Activated CD4-positive, CD25-positive, alpha-beta regulatory T cell (primary cell): ENCODE data around the gene LDLRAD4.
"Not testable (repeated sequence)": the region's sequence is repeated elsewhere in the genome, so short reads cannot be mapped to it uniquely, and the experiment has no call there.

Source experiments
- DNase-seq, 4 experiments: peaks; one replicate each; lab custom pipeline; 2025; lab: John Stamatoyannopoulos, UW

The LDLRAD4 gene

GRCh38 chr18:13486686-13487085 is 268.1 kb downstream of the LDLRAD4 start:
- no peak for DNase-seq

DNA sequence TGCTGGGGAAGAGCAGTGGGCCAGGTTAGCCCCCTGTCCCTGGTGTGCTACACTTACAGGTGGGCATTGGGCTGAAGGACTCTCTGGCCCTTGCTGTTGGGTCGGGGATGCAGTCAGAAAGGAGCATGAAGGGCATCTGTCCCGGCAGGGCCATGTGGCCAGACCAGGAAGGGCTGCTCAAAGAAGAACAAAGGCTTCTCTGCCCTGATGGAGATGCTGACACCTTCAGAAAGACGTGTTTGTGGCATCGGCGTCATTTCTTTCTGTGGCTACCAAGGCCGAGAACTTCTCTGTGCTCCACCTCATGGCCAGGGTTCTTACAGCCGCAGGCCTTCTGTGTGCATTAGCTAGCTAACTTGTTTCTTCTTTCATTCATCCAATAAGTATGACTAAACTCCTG is 268.7 kb downstream of the LDLRAD4 start:
- no peak for DNase-seq

DNA sequence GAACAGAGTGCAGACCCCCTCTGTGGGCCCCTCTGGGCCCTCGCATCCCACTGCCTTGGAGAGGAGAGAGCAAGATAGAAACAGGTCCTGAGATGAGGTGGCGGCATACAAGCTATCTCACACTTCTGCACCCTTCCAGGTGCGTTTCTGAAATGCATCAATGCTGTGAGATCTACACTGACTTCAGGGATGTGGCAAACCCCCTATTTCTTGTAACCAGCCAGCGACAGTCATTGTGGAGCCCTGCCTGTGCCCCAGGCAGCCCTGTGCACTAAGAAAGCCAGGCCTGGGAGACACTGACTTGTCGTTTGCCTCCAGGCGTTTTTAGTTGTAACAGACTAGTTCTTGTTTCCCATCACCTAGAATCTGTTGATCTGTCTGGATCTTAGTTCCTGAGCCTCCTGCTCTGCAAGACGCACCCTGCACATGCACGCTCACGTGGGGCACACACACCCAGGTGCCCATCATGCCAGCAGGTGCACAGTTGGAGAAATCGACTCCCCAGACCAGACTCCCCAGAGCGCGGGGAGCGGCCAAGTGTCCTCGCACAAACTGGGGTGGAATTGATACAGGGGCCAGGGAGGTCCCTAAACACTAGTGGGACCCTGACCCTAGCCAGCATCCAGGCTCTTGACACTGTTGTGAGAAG is 269.8 kb downstream of the LDLRAD4 start:
- no peak for DNase-seq

DNA sequence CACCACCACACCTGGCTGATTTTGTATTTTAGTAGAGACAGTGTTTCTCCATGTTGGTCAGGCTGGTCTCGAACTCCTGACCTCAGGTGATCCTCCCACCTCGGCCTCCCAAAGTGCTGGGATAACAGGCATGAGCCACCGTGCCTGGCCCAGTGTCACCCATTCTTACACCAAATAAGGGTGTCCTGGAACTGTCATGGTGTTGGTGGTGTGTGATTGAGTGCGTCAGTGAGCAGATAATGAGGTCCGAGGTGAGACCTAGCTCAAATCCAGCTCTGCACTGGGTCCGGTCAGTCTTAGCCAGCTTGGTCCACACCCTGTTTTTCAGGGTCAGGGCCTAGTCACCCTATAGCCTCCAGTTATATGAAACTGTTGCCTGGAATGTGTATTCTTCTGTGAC is 270.7 kb downstream of the LDLRAD4 start:
- DNase-seq = not testable (repeated sequence)

DNA sequence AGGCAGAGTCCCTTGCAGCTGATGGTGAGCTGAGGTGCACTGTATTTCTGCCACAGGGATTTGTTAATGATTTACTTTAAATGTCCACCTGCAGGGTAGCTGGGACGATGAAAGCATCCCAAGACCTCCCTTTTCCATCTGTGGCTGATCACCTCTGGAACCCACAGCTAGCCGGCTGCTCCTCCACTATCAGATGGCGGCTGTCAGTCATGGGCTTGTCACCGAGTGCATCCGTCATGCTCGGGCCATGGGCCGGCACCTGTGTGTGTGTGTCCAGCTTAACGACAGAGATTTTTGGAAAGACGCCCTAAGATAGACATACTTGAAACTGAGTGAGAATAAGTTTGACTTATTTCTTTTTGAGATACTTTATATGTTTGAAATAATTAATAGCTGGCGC is 272.6 kb downstream of the LDLRAD4 start:
- DNase-seq = no peak

DNA sequence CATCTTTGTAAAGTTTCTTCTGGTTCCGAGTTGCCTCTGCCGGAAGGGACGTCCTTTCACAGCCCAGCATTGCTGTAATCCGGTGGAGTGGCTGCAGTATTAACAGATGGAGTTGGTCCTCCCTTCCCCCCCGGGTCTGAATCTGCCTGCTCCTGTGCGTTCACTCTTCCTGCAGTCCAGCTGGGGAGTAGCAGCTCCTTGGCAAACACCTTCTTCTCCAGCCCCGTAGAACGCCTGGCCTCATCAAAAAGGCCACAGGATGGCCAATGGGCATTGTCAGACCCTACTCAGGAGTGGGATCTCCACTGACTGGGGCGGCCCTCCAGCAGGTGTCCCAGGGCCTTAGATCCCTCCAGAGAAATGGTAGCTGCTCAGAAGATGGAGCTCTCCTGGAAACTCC is 273.8 kb downstream of the LDLRAD4 start:
- no peak for DNase-seq

DNA sequence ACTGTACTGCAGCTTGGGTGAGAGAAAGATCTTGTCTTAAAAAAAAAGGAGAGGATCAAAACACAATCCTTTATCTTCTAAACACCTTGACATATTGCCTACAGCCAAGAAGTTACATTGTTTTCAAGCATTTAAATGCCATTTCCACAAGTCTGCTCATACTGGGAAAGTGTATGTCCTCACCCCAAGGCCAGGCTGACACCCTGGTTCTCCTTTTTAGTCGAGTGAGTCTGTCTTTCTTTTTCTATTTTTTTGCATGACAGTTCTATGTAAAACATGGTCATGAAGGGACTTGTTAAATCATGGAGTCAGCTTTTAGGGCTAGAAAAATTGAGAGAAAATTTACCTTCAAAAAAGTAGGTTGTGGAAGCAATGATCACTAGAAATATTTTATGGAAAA is 274.5 kb downstream of the LDLRAD4 start:
- DNase-seq = no peak

- DNase-seq = no peak
Observed at GRCh38 chr18:13493725-13494124, 275.2 kb downstream of the LDLRAD4 start.

DNA sequence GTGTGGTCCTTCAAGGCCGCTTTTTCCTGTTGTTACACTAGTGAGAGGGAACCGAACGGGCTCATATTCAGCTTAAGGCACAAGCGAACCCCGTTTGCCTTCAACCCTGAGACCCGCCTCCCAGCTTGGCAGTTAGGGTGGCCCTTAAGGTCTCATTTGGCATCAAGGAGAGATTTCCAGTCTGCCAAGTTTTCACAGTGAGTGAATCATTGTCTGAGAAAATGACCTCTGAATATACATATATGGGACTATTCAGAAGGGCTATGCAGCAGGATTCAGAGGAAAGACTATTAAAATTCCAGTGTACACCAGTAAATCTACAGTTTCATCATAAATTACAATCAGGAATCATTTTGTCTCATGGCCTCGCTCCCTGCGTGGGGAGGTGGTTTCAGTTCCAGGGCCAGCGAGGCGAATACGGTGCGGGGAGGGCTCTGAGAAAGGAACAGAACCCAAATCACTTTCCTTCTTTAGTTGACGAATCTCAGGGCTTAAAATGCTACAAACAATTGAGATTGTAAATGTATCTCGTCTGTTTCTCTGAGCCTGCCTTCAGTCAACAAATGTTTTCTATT is 276.4 kb downstream of the LDLRAD4 start:
- DNase-seq = no peak

- no peak for DNase-seq
Observed at GRCh38 chr18:13495961-13496360, 277.4 kb downstream of the LDLRAD4 start.

GRCh38 chr18:13496691-13497281 is 278.2 kb downstream of the LDLRAD4 start:
- DNase-seq = no peak

GRCh38 chr18:13499803-13500202 is 281.2 kb downstream of the LDLRAD4 start:
- DNase-seq = no peak

- DNase-seq = no peak
Observed at GRCh38 chr18:13500227-13500865, 281.8 kb downstream of the LDLRAD4 start.

- DNase-seq = no peak
Observed at GRCh38 chr18:13500869-13501542, 282.4 kb downstream of the LDLRAD4 start.

DNA sequence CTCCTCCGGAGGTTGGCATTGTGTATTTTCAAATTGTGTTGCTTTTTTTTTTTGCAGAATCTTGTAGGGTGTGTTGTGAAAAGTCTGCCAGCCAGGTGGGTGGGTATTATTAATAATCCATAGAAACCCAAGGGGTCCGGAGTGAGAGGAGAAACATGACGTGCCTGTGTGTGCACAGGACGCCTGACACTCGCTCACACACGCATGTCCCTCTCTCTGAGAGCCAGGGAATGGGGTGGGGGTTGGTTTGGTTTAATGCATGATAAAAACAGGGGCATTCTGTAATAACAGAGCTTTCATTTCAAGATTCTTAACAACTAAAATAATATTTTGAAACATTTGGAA is 283.0 kb downstream of the LDLRAD4 start:
- DNase-seq = no peak

DNA sequence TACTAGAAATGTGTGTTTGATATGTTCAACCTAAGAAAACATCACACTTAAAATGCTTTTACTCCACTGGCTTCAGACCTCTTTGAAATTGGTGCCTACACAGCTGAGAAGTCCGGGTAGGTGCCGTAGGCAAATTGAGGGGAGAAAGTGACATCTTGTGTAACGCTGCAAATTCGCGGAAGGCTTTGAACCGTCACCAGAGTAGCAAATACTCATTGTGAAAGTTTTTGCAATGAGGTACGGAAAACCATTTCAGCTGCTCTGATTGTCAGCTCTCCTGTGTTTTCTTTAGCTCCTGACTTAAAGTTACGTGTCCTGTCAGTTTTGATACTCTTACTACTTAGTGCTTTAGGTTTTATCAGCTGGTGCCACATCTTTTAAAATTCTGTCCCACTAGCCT is 283.3 kb downstream of the LDLRAD4 start:
- DNase-seq = peak in 1 of 4 experiments; percentile 10

- no peak for DNase-seq
Observed at GRCh38 chr18:13502585-13502984, 284.0 kb downstream of the LDLRAD4 start.

DNA sequence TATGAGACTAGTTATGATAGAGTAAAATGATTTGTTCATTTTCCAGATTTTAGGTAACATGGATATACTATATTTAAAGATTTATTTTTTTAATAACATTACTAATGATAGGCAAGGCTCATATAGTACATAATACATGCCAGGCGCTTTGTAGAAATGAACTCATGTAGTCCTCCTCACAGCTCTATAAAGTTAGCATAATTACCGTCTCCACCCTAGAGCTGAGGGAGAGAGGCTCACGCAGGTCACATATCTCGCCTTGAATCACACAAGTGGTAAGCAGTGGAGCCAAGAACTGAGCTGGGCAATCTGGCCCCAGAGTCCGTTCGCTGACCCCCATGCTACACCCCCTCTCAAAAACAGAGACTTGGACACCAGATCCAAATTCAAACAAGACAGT is 285.3 kb downstream of the LDLRAD4 start:
- no peak for DNase-seq

DNA sequence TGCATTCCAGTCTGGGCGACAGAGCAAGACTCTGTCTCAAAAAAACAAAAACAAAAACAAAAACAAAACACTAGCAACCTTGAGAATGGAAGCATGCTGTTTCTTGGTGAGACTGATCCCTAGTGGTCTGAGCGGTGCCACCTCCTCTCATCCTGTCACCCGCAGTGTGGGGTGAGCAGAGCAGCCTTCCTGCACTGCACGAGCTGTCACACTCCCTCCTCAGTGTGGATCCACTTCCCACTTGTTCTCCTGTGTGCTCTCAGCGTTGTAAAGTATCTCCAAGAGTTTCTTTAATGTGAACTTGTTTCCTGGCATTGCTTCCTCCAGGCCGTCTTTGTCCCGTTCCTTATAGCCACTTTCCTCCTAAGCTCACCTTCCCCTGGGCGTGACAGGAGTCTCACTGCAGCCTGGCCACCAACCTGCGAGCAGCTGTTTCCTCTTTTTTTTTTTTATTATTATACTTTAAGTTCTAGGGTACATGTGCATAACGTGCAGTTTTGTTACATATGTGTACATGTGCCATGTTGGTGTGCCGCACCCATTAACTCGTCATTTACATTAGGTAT is 287.3 kb downstream of the LDLRAD4 start:
- DNase-seq = no peak

DNA sequence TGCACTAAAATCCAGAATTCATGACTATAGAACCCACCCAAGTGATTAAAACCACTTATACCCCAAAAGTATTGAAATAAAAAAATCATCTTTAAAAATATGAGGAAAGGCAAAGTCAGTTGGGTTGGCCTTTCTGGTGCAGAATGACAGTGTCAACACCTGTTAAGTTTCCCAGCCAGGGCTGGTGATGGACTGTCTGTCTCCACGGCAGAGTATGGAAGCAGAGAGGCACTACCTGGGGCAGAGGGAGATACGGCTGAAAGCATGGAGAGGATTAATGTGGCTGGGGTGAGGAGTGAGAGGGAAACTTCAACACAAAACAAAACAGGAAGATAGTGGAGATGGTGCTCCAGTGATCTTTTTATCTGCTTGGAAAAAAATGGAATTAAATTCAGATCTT is 292.0 kb downstream of the LDLRAD4 start:
- no peak for DNase-seq

- no peak for DNase-seq
Observed at GRCh38 chr18:13511961-13512577, 293.5 kb downstream of the LDLRAD4 start.

DNA sequence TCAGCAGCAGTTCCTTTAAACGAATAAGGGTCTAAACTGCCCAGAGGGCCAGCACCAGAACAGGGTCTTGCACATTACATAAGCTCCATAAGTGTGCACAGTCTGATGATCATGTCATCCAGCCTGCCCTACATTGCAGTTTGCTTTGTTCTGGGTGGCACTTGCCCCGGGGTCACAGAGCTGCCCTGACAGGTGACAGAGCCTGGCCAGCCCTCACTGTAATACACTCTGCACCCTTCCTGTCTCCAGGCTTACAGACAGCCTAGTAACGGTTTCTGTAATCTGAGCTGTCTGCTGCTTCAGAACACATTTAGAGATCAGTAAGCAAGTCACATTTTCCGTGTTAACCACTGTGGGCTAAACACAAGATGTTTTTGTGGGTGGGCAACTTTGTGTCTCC is 294.5 kb downstream of the LDLRAD4 start:
- DNase-seq = no peak
